ENCODE measurements around the gene MSANTD7.
"Not testable (repeated sequence)": the region's sequence is repeated elsewhere in the genome, so short reads cannot be mapped to it uniquely, and the experiment has no call there.

The MSANTD7 gene

DNA sequence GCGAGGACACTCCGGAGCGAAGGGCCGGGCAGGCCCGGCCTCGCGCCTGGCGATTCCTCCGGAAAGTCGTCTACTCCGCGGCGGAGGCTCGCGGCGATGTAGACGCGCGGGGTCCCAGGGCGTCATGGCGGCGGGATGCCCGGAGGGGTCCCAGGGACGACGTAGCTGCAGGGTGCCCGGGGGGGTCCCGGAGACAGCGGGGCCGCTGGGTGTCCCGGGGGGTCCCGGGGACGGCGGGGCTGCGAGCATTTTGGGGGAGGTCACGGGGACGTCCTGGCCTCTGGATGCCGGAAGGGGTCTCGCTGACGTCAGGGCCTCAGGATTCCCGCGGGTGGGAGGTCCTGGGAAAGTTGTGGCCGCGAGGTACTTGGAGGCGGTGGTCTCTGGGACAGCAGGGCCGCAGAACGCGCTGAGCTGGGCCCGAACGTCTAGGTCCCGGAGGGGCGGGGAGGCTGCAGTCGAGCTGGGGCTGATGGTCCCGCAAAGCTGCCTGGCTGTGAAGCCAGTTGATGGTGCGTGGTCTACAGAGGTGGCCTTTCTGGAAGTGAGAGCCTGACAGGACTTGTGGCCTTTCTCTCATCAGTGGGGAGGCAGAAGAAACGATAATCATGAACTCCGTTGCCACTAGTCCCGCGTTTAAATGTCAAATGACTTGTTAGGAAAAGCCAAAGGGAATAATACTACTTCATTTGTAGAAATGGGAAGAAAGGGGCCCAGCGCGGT lies 637 bp downstream of the MSANTD7 start:
- peak; percentile 67 for DNase-seq

DNA sequence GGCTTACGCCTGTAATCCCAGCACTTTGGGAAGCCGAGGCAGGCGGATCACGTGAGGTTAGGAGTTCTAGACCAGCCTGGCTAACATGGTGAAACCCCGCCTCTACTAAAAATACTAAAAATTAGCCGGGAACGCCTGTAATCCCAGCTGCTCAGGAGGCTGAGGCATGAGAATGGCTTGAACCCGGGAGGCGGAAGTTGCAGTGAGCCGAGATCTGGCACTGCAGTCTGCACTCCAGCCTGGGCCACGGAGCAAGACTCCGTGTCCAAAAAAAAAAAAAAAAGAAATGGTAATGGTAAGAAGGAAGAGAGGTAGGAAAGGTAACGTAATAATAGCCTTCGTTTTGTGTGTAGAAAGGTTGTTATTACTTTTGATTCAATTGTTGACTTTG lies 1.2 kb downstream of the MSANTD7 start:
- no peak for DNase-seq

DNA sequence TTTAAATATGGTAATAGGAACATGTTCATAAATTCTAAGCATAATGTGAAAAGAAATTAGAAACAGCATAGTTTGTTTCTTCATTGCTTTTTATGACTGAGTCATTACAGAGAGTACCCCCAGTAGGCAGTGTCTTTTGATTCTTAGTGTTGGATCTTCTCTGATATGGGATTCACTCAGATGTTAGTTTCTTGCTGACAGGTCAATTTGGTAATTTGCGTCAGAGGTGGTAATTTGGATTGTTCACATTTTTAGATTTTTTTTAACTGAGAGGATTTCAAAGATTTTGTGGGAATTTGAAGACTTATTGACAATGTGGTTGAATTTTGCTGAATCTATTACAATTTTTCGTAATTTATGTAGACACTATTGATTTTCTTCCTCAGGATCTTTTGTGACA lies 2.1 kb downstream of the MSANTD7 start:
- no peak for DNase-seq

DNA sequence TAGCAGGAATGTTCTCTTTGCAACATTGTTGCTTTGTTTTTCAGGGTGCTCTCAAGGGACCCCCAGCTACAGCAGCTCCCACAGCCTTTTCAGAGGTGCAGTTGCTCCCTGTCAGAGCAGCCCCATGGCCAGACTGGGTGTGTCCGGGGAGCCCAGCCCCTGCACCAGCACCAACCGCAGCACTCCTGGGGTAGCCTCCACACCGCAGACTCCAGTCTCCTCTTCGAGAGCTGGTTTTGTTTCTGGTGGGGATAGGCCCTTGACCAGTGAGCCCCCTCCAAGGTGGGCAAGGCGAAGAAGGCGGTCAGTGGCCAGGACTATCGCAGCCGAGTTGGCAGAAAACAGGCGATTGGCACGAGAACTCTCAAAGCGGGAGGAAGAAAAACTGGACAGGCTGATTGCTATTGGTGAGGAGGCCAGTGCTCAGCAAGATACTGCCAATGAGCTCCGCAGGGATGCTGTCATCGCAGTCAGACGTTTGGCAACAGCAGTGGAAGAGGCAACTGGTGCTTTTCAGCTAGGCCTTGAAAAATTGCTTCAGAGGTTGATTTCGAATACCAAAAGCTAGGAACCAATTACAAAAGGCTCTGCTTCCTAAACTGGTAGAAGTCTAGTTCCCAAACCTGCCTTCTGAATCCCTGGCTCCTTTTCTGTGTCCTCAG lies 5.4 kb downstream of the MSANTD7 start:
- no peak for DNase-seq

DNA sequence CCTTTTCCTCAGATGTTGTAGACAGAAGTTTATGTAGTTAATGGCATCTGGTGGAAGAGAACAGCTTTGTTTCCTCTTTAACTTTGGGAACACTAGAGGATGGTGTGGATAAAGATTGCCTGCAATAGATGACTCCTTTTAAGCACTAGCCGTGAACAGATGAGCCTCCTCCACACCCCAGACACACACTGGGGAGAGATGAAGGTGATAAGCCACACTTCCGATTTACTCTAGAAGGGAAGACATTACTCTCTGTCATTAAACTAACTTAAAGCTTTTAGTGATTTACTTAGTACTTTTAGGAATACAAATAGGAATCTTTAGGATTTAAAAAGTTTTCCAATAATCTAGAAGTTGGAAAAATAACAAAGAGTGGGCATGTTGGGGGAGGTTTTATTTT lies 6.8 kb downstream of the MSANTD7 start:
- DNase-seq: no peak

DNA sequence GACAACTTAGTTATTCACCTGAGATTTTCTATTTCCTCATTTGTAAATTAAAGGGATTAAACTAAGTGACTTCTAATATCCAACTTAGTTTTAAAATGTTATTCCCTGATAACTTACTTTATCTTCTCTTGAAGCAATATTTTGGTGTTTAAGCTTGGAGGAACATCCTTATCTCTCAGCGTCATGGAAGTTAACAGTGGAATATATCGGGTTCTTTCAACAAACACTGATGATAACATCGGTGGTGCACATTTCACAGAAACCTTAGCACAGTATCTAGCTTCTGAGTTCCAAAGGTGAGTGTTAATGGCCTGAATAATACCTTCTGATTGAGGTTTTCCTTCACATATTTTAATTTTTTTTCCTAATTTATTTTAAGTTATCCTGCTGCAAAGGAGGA lies 14.1 kb downstream of the MSANTD7 start:
- DNase-seq: no peak

DNA sequence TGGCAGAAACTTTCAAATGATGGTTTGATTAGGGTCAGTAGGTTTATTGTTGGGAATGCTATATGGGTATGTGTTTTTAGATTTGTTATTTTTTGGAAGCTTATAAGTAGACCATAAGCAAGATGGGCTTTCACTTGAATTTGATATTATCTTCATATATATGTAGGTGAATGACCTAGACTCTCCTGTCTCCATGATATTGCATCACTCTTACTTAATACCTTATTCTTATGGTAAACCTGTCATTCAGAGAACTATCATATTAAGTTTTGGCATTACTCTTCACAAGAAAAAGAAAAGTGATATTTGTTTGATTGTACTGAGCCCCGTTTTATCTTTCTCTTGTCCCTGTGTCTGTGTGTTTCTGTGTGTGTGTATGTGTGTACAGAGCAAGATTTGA lies 17.3 kb downstream of the MSANTD7 start:
- DNase-seq: no peak

DNA sequence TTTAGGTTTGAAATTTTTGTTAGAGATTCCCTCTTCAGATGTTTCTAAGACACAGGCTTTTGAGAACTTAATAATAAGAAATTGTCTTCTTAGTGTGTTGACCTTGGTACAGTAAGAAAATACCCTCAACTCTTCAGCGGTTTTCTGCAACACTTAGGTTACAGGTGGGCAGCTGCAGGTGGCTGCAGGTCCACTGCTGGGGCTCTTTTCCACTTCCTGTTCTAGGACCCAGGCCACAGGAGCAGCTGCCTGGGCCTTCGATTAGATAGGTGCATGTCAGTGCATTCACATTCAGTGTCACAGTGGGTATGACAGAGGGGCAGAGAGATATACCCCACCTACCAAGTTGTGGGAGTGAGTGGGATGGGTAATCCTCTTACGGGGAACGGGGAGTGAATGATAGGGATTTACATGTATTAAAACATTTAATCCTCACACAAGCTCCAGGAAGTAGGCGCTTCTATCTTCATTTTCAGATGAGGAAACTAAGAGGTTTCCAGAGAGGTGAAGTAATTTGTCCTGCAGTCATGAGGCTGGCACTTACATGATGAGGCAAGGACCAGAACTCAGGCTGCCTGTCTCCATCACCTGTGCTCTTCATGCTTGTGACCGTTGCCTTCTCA lies 20.3 kb downstream of the MSANTD7 start:
- no peak for DNase-seq

DNA sequence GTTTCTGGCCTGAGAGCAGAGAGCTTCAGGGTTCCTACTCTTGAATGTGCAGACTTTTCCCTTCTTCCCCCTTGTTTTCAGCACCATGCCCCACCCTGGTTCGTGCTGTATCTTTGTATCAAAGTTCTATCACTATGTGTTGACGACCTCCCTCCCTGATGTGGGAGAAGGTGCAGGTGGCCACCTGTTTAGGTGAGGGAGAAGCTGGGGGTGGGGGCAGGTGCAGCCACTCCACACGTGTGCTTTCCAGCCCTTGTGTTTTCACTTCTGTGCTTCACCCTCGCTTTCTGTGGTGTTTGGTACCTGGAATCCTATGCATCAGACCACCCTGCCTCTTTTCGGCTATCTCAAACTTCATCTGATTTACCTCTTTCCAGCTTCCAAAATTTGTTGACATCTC lies 20.9 kb downstream of the MSANTD7 start:
- DNase-seq: no peak

DNA sequence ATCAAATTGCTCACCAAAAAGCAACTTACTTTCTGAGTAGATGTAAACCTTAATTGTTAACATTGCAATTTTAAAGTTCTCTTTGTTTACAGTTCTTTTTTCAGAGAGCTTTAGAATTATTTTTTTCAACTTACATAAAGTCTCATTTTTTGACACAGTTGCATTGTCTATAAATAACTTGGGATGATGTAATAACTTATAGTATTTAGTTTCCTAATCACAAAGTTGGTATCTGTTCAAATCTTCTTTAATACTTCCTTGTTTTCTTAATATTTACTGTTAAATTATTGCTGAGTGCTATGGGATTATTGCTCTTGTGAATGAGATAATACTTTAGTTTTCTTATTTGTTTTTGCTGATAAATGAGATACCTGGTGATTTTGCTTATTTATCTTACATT lies 21.7 kb downstream of the MSANTD7 start:
- DNase-seq: no peak

DNA sequence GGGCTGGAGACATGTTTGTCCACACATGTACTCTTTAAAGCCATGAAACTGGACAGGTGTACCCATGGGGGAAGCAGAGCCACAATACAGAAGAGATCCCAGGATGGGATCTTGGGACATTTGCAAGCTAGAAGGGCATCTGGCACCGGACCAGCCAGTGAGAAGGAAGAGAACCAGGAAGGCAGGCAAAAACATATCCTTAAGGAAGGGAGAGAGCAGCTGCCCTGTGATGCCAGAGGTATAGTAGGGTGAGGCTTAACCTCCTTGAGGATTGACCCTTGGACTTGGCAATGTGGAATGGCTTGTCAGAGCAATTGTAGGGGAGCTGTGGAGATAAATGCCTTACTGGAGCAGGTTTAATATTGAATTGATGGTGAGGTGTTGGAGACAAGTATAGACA lies 22.7 kb downstream of the MSANTD7 start:
- DNase-seq: no peak

DNA sequence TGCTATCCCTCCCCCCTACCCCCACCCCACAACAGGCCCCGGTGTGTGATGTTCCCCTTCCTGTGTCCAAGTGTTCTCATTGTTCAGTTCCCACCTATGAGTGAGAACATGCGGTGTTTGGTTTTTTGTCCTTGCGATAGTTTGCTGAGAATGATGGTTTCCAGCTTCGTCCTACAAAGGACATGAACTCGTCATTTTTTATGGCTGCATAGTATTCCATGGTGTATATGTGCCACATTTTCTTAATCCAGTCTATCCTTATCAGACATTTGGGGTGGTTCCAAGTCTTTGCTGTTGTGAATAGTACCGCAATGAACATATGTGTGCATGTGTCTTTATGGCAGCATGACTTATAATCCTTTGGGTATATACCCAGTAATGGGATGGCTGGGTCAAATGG lies 26.4 kb downstream of the MSANTD7 start:
- DNase-seq: not testable (repeated sequence)

DNA sequence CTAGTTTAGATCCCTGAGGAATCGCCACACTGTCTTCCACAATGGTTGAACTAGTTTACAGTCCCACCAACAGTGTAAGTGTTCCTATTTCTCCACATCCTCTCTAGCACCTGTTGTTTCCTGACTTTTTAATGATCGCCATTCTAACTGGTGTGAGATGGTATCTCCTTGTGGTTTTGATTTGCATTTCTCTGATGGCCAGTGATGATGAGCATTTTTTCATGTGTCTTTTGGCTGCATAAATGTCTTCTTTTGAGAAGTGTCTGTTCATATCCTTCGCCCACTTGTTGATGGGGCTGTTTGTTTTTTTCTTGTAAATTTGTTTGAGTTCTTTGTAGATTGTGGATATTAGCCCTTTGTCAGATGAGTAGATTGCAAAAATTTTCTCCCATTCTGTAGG lies 26.8 kb downstream of the MSANTD7 start:
- DNase-seq: not testable (repeated sequence)

DNA sequence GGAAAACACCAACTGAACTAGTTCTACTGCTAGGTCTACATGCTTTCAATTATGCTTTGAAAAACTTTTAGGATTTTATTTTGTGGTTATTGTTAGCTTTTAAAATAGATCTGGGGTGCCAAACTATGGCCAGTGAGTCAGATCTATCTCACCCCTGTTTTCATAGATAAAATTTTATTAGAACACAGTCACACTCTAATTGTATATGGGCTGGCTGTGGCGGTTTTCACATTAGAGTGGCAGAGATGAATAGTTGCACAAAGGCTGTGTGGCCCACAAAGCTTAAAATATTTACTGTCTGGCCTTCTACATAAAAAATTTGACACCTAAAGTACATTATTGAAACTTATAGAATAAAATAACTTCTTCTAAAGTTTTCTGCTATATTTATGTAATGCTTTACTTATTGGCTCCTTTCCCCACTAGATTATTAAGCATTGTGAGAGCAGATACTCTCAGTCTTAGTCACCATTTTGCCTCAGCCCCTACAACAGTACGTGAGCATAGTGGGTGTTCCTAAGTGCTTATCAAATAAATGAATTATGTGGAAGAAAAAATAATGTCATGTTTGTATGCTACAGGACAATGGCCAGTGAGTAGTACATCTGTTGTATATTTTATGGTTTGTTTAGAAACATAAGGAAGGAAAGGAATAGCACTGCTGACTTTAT lies 35.1 kb downstream of the MSANTD7 start:
- no peak for DNase-seq

DNA sequence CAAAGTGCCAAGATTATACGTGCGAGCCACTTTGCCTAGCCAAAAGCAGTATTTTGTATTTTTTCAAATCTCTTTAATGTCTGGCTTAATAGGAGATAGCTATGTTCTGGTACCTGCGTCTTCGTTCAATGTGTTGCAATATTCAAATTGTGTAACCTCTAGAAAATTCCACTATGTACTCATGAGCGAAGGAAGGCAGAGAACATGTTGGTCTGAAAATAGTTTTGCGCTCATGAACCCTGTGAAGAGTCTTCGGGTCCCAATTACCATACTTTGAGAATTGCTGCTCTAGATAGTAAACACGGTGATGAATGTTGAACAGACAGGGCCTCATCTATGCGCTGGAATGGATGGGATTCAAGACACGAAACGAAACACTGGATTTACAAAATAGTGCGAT lies 37.8 kb downstream of the MSANTD7 start:
- DNase-seq: no peak

DNA sequence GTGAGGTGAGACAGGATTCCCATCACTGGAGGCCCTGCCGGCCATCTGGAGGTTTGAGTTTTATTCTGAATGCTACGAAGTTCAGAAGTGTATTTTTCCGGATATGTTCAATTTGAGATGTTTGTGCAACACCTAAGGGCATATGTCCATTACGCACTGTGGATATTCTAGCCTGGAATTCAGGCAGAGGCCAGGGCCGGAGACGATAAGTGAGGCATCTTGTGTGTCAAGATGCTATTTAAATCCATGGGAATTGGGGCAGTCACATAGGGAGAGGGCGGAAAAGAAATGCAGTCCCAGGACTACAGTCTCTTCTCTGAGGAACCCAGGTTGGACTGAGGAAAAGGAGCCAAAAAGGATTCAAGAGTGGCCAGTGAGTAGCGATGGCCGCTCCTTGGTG lies 38.7 kb downstream of the MSANTD7 start:
- DNase-seq: no peak

DNA sequence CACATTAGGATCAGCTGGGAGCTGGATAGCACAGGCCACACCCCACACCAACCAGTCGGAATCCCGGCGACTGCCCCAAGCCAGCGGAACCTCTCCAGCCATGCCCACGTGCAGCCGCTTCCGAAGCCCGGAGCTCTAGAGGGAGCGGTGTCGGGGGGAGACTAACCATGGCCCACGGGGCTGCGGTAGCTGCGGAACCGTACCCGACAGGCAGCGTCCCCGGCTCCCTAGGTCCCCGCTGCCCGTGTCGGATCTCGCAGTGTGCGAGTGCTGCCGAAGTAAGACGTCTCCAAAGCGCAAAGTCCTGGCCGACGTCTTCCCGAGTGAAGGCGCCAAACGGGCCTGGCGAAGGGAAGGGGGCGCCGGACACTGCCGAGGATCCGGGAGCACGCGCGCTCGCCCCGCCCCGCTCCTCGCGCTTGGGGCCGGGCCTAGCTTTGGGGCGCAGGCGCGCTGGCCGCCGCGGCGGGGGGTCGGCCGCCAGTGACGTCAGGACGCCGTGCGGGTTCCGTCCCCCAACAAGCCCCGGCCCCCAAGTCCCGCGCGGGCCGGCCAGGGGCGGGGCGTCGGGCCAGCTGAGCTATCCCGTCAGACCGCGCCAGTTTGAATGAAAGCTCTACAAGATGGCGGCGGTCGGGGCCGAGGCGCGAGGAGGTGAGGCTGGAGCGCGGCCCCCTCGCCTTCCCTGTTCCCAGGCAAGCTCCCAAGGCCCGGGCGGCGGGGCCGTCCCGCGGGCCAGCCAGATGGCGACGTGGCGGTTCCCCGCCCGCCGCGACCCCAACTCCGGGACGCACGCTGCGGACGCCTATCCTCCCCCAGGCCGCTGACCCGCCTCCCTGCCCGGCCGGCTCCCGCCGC lies 40.4 kb downstream of the MSANTD7 start, which contains the start of gene SUV39H2:
SUV39H2 (plus strand) TSS at position 601 of the 858 bp plus-strand sequence; CDS start at position 624, 23 bp downstream.
- peak; percentile 98 for DNase-seq

DNA sequence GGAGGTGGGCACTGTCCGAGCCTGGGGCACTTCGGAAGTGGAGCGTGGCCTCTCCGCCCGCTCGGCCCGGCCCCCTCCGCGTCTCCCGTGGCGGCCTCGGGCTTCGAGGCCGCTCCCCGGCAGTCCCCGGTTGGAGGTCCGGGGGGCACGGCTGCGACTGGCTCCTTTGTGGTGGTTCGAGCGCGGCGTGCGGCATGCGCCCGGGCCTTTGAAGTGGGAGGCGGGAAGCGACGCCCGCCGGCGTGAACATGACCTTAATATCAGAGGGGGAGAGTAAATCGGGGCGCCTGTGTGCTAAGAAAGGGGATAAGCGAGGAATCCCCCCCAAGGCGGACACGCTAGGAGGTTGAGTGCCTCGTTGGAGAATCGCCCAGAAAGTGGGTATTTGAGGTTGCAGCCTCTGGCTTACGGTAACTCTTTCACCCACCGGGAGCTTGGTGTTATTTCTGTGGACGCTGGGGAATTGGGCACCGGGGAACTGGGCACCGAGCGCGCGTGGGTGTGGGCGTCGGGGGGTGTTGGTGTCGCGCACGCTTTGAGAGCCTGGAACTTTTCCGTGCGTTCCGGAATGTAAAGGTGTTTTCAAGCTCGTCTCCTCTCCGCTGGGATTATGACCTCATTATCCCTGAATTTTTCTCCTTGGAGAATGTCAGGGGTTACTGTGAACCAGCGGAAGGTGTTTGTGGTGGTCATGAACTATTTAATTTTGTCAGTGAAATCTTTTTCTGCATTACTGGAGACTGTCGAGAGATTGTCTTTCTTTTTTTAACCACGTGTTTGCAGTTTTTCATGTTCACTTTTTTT lies 41.2 kb downstream of the MSANTD7 start:
- DNase-seq: peak; percentile 53

DNA sequence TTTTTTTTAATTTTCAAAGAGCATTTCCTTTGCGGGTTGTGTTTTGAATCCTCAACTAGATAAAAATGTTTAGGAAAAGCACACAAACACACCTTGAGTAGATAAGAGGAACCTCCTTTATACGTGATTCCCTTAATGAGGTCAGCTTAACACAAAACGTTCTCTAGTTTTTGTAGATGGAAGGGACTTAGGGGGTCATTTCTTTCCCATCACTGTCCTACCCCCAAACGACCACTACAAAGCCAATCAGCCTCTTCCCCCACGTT lies 41.8 kb downstream of the MSANTD7 start:
- DNase-seq: no peak

DNA sequence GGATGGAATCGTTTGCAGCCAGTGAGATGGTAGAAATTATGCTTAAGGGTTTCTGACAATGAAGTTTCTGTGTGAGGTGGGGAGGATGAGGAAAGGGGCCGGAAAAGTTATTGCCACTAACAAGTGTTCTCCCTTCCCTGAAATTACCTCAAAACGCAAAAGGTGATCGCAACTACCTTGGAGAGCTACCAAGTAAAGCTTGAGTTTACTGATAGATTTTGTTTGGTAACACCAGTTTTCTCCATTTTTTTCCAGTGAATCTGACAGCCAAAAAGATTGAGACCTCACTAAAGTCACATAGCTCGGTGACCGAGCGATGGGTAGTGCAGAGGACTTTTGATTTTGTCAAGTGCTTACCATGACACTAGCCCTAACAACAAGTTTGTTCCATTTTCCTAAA lies 42.1 kb downstream of the MSANTD7 start:
- DNase-seq: no peak

DNA sequence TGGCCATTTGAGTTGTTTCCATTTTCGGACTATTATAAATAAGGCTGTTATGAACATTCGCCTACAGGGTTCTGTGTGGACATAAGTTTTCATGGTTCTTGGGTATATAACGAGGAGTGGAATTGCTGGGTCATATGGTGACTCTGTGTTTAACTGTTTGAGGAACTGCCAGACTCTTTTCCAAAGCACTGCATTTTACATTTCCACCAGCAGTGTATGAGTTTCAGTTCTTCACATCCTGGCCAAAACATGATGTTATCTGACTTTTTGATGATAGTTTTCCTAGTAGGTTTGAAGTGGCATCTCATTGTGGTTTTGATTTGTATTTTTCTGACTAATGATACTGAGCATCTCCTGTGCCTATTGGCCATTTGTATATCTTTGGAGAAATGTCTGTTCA lies 46.0 kb downstream of the MSANTD7 start:
- DNase-seq: no peak

Measured in left hindlimb (tissue), 1 donor.